ENCODE results near the gene SEC16A.

DNA sequence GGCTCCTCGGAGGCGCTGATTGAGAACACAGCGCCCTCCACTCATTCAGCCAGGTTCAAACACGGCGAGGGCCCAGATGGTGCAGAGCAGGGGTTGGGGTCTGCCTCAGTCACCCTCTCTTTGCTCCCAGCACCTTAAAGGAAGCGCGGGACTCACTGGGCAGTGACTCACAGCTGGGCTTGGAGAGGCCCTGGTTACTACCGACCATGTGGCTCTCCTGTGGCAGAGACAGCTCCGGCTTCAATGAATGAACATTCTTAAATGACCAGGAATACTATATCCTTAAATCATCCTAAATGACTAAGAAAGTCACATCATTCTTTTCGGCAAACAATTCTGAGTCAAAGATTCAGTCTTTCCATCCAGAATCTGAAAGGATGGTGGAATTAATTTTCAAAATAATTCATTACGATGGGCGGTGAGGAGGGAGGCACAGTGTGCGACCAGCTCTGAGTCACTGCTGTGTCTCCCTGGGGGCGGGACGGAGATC is 41.6 kb downstream of the SEC16A start:
- TF ChIP-seq, protein P1, sequence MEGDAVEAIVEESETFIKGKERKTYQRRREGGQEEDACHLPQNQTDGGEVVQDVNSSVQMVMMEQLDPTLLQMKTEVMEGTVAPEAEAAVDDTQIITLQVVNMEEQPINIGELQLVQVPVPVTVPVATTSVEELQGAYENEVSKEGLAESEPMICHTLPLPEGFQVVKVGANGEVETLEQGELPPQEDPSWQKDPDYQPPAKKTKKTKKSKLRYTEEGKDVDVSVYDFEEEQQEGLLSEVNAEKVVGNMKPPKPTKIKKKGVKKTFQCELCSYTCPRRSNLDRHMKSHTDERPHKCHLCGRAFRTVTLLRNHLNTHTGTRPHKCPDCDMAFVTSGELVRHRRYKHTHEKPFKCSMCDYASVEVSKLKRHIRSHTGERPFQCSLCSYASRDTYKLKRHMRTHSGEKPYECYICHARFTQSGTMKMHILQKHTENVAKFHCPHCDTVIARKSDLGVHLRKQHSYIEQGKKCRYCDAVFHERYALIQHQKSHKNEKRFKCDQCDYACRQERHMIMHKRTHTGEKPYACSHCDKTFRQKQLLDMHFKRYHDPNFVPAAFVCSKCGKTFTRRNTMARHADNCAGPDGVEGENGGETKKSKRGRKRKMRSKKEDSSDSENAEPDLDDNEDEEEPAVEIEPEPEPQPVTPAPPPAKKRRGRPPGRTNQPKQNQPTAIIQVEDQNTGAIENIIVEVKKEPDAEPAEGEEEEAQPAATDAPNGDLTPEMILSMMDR (IDR thresholded peaks at IDR 0.05; ENCODE audit: poor library complexity) = no peak
- no peak for TF ChIP-seq EZH2 (IDR thresholded peaks at IDR 0.05; ENCODE audit: borderline replicate concordance)
- TF ChIP-seq EZH2phosphoT487 (IDR thresholded peaks at IDR 0.05; ENCODE audit: low read depth, severe bottlenecking, unreplicated experiment) = no peak
